HS-27A (cell line): ENCODE results near the gene HIPK2.

Experiments used
- DNase-seq: peaks from one replicate; pipeline ENCODE4 v3.0.0-alpha.2; 2012; ENCODE audit warnings: low read depth, missing footprints

The HIPK2 gene

DNA sequence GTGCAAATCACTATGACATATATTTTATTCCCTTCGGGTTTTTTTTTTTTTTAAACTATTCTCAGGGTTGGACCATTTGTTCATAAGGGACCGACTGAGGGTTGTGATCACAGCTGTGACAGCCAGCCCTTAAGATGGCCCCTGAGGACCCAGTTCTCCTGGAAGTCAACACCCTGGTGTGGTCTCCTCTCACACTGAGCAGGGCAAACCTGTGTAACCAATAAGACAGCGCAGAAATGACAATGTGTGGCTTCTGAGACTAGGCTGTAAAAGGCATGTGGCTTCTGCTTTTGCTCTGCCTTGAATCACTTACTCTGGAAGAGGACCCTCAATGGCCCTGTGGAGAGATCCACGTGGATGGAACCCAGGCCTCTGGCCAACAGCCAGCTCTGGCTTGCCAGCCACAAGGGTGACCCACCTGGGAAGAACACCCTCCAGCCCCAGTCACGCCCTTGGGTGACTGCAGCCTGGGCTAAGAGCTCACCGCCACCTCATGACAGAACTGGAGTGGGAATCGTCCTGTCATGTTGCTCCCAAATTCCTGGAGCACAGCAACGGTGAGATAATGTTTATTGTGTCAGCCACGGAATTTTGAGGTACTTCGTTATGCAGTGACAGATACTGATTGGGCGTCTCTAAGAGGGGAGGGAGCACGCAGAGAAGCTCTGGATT lies 127.2 kb downstream of the HIPK2 start:
- DNase-seq, result no peak

DNA sequence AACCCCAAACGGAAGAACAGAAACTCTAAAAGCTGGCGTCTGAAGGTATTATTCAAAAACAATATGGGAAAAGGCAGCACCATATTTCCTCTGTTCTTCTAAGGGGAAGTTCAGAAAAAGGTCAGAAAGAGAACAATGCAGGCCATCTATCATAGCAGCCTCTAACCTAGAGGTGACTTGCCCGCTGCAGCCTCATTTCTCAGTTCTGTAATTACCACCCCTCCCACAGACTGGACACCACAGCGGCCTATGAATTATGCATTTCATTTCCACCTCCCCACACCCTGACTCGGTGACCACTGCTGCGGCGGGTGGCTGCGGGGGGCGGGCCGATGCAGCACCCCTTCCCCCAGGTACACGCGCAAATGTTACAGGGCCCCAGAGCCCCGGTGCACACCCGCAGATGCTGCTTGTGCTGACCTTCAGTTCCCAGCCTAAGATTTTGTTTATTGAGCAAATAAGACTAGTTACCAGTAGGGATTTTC lies 128.8 kb downstream of the HIPK2 start:
- DNase-seq, result no peak

DNA sequence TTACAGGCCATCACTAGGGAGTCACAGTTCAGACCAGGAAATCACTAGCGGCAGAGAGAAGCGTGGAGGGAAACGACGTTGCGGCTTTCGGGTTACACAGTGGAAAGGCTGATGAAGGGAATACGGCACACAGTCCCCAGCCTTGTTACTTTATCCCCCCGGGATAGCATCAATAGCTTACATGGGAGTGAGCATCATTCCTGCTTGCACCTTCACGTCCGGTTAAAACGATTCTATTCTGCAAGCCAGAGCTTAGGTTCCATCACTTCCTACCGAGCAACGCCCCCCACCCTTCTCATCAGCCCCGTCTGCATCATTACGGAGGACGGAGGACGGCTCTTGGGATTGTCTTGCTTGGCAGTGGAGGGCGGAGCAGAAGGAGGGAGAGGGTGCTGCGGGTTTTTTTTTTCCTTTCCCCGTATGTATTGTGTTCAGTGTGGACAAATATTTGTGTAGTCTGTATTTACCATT lies 129.4 kb downstream of the HIPK2 start:
- no peak for DNase-seq

DNA sequence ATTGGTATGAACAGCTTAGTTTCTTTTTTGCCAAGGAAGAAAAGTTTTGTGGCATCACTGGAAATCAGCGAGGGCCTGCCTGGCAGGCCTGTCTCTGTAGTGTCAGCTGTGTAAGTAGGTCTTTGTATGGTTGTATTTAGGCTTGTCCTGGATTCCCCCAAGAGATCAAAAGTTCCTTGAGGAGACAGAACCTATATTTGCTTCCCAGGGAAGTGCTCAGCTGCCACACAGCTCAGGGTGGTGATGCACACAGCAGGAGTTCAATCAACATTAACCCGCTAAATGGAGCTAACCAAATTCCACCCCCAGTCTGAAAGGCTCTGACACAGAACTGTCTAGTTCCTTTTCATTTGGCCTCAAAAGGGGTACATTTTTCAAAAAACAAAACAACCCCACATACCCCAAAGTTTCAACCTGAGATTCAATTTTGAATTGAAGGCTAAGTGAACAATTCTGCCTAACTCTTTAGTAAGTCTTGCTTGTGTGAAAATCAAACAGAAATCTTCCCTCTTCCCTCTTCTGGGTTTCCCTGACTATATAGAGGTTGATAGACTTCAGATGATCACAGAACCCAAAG lies 129.9 kb downstream of the HIPK2 start:
- DNase-seq, result no peak

DNA sequence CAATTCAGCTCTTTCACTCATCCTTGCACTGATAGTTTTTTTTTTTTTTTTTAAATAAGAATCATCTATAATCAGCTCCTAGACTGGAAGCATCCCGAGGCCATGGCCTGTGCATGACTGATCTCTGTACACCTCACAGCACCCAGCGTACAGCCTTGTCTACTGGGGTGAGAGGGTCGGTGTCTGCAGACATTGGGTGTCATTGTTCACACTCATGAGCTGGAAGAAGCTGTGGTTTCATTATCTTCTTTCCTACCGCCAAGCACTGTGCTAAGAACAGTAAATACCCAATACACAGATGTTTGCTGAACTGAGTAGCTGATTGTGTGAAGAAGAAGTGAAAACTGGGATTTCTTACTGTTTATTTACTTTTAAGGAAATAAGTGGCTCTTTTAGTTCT lies 130.7 kb downstream of the HIPK2 start:
- DNase-seq, result no peak

DNA sequence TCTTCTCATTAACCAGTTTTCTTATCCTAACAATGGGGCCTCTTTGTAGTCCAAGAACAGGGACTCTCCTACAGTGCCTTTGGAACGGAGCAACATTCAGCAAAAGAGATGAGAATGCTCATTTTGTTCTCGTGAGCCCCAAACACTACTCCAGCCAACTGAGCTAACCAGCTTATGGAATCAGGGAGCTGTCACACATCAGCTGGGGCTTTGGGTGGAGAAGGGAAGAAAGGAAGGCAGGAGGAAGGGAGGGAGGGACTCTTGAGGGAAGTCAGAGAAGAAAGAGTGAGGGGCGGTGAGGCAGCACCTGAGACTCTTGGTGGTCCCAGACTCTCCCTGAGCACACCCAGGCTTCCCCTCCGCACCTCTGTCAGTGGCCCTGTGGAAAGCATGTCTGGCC lies 131.2 kb downstream of the HIPK2 start:
- DNase-seq, result no peak

DNA sequence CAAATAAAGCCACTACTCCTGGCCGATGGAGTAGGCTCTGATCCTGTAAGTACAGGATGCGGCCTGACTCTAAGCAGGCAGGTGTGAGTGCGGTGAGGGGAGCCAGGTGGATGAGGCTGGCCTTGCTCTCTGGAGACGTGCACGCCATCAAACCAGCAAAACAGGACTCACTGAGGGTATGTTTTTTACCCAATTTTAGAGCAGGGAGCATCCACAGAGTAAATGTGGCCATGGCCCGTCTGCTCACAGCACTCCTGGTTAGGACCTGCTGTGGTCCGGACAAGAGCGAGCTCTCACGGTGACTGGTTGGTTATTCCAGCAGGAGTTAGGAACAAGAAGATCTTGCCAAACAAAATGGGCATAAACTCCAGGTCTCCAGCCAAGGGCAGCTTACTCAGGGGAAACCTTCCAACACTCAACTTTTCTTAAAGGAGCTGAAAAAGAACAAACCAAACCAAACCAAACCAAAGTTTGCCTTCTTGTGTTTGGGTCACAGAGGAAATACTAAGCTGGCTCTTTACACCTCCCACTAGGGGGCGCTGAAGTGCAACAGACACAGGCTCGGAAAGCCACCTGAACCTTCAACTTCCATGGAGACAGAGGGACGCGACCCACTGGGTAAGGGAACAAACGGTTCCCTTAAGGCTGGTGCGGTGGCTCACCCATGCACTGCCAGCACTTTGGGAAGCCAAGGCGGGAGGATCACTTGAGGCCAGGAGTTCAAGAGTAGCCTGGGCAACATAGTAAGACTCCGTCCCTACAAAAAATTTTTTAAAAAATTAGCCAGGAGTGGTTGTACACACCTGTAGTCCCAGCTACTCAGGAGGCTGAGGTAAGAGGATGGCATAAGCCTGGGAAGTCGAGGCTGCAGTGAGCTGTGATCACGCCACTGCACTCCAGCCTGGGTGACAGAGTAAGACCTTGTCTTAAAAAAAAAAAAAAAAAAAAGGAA lies 131.9 kb downstream of the HIPK2 start:
- peak; percentile 24 for DNase-seq

DNA sequence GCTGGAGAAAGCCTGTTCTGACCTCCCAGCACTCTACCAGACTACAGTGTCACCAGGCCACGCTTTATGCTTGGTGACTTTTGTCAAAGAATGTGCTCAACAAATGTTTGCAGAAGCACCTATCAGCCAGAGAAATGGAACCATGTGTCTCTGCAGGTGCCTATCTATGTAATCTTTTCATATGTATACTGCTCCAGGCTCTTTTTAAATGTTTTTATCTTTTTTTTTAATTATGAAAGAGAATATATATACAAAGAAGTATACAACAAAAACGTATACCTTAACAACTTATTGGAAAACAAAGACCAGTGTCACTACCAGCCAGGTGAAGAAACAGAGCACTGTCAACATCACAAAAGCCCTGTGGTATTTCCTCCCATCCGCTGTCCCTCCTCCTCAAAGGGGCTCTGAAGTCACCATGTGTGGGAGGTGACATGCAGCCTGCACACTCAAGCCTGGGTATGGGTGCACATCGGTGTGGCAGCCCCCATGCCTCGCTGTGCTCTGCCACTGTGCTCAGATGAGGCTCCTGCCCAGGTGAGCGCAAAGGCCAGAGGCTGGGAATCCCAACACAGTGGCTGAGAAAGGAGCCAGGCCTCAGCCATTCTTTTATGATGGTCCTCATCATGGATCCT lies 133.7 kb downstream of the HIPK2 start:
- DNase-seq, result no peak

DNA sequence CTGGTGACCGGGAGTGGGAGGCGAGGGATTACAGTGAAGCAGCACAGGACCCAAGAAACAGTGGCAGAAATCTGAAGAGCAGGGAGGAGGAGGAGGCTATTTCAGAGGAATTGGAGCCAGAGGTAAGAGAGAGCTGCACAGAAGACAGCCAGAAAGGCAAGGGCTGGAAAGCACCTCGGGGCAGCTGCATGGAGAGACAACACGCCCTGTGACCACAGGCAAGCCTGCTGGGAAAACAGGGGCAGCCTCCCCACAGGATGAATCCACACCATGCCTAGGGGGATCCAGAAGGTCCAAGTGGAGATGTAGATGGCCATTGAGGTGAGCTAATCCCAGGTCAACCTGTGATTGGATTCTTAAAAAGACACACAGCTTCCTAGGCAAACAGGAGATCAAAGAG lies 135.5 kb downstream of the HIPK2 start:
- DNase-seq, result no peak

DNA sequence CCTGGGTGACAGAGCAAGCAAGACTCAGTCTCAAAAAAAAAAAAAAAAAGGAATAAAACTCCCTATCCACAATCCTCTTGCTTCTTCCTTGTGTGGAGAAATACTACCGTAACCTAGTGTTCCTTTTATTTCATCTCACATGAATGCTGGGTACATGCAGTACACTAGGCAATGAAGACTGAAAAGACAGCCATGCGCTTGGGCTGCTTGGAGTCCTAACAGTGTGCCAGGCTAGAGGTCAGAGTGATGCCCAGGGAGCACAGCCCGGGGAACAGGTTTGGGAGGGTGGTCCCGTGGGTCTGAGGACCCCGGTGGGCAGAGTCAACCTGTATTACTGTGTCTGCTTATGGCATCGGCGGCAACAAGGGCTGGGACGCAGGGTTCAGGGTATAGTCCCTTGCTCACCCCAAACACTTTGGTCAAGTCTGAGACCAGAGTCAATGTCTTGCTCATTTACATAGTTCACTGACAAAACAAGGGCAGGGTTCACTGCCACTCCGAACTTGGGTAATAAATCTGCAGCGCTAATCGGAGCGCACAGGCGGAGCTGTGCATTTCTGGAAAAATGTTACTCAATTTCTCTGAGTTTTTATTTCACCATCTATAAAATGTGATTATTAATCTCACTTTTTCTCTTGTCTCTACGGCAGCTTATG lies 136.3 kb downstream of the HIPK2 start:
- DNase-seq, result no peak

DNA sequence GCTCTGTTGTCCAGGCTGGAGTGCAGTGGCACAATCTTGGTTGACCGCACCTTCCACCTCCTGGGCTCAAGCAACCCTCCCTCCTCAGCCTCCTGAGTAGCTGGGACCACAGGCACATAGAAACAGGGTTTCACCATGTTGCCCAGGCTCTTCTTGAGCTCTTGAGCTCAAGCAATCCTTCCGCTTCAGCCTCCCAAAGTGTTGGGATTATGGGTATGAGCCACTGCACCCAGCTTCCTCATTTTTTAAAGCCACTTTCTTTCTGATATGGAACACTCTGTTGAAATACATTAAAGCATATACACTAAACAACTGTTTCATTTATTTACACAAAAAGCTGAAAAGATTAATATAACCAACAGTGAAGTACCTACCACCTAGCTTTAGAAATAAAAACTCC lies 137.1 kb downstream of the HIPK2 start:
- DNase-seq, result no peak

DNA sequence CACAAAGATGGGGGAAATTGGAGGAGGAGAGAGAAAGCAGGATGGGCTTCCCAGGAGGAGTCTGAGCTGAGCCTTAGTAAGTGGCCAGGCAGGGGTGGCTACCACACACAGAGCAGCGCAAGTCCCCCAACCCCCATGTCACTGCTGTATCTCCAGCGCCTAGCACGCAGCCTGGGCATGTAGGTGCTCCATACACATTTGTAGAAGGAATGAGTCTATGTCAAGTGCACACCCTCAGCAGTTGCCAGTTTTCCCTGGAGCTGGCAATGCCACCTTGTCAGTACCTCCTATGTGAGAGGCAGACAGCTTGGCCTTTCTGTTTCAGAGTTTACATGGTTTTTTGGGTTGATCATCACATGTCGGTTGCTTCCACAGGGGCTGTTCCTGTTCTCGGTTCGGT lies 138.2 kb downstream of the HIPK2 start:
- no peak for DNase-seq

DNA sequence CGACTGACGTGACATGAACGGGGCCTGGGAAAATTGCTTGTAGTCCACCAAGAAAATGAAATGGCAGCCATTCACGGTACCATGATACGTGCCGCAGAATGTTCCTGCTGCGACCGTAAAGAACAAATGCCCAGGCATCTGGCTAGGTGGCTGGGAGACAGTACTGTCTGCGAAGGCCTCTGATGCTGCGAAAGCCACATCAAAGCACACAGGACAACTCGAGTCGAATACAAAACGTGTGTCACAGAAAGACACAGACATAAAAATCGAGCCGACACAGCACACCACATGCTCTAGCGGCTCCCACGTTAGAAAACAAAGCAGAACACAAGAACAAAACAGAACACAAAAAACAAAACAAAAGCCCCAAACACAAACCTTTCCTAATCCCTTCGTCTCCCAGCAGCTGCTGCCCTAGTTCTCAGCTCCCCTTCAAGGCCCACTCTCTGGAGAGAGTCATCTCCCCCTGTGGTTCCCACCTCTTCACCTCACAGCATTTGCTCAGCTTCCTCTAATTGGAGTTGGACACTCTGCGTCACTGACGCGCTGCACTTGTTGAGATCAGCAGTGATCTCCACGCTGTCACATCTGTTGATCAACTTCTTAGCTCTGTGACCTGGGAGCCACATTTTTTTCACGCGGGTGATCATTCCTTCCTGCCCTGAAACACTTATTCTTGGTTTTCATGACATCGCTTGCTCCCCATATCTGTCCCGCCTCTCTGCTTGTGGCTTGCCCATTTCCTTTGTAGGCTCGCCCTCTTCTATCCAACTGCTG lies 142.1 kb downstream of the HIPK2 start:
- no peak for DNase-seq

DNA sequence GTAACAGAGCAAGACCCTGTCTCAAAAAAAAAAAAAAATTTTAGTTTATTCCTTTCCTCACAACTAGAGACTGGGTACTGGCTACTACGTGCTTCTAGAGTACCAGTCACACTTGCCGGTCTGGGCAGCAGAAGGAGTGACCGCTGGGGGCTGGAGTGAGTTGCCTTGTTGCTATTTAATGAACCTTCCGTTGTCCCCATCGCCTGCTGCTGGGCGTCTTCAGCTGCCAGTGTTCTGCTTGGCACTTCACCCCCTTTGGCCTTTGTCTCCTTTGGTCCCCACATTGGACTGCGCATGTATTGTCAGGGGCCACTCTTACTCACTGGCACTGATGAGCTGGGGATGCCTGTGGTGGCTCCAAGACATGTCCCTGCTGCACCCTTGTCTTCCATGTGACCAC lies 143.7 kb downstream of the HIPK2 start:
- no peak for DNase-seq

DNA sequence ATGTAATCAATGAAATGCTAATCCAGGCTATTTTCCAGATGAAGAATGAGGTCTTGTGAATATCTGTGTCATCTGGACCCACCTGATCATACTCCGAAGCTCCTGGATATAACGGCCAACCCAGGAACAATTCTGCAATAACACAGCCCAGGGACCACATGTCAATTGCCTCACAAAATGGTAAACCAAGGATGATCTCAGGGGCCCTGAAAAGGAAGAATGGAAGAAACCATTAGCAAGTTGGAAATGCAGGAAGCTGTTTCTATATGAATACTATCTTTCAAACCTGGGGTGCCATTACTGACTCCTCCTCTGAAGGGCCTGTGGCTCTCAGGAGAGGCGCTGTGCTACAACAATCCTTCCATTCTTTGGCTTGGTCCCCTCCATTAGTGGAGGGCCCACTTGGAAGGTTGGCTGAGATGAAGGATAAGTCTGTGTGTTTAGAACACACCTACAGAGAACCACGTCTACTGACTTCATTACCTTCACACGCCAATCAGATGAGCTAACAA lies 146.2 kb downstream of the HIPK2 start:
- no peak for DNase-seq

DNA sequence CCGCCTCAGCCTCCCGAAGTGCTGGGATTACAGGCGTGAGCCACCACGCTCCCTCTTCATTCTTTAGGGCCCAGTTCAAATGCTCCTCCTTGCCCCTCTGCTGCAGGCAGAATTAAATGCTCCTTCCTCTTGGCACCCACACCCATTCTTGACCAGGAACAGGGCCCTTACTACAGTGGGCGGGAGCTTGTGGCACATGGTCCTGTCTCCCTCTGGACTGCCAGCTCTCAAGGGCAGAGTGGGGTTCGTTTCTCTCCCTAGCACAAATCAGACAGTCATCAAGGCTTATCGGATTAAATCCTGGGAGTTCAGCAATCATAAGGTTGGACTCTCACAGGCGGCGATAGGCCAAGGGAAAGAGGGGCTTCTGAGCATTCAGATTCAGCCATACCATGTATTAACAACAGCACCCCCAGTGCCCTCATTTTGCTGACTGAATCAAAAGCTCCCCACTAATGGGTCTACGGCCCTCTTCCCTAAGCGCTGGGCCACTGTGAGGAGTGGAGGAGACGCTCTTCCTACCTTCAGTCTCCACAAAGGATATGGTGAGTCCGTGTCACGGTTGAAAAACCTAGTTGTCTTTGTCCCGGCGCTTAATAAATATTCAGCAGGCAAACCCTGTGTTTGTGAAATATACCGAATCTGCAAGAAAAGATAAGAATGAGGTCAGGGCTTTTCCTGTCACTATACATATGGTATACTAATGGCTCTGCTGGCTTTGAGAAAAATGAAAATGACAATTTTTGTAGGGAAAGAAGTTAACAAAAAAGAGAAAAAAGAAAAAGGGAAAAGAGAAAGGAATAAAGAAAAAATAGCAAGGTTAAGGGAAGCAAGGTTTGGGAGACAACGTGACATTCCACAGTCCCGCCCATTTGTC lies 146.9 kb downstream of the HIPK2 start:
- DNase-seq, result no peak

DNA sequence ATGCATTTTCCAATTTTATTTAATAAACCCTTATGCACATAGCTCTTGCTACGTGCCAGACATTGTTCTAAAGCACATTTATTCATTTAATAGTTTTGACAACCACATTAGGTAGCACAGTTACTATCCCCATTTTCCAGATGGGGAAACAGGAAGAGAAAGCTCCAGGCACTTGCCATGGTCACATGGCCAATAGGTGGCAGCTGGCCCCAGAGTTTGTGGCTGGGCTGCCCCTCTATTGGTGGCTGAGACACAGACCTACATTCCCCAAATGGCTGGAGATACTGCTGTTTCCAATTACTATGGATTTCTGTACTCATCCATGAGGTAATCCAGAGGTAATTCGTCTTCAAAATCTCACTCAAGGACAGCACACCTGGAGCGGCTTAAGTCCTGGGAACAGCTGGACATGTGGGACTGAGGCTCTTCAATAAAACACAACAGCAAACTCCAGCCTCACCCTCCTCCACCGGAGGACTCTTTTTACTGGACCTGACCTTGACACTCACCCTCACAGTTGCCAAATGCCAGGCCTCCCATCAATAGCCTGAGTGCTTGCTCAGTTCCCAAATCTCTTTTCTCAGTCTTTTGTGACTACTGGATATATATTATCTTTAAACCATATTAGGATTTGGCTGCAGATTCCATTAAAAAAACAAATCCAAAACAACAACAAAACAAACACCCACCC lies 148.3 kb downstream of the HIPK2 start:
- DNase-seq, result no peak

DNA sequence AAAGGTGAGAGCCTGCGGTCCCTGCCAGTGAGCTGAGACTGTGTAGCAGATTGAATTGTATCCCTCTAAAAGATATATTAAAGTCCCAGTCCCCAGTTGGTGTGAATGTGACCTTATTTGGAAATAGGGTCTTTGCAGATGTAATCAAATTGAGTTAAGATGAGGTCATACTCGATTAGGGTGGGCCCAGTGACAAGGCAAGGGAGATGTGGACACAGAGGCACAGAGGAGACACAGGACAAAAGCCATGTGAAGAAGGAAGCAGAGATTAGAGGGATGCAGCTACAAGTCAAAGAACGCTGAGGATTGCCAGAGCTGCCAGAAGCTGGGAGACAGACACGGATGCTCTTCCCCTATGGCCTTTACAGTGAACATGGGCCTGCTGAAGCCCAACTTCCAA lies 150.0 kb downstream of the HIPK2 start:
- no peak for DNase-seq

DNA sequence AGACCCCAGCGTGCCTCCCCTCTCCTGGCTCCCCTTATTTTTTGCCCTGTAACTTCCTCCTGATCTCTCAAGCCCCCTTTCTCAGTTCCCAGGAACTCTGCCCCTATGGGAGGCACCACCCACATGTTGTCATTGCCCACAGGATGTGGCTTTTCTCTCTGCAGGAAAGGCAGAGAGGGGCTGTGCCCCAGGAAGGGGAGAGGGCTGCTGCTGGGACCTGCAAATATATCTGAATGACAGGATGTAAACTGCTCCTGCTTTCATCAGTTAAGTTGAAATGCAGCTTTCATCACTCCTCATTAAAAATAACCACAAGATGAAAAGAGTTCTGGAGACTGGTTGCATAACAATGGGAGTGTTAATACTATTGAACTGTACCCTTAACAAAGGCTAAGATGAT lies 151.0 kb downstream of the HIPK2 start:
- DNase-seq, result no peak
